Neural cell (in vitro differentiated cells): Measurements from ENCODE around the gene KIAA1549. TPM values are rescaled to one million over a fixed set of nuclear protein-coding genes. Genes with fewer than 3 reads are reported as not detected.

ENCODE experiments used
- H2AFZ ChIP-seq: fragments of 200-600, 300-800 bp; sonication (generic), shearing (Covaris generic); 2 replicates; pipeline ENCODE4 v1.6.0; 2014; ENCODE audit warnings: low read depth, mild to moderate bottlenecking, antibody characterized with exemption, low read length, moderate library complexity
- H3F3A ChIP-seq: fragments of 200-600 bp; shearing (Covaris generic); 2 replicates; pipeline ENCODE4 v1.6.1; 2016; ENCODE audit warnings: mild to moderate bottlenecking, moderate library complexity, mixed read lengths, antibody characterized with exemption, low read length; ENCODE audit not compliant: insufficient read depth, poor library complexity, severe bottlenecking
- H3K27ac ChIP-seq: fragments of 200-600, 300-800 bp; sonication (generic), shearing (Covaris generic); 2 replicates; pipeline ENCODE4 v1.5.1; 2014; ENCODE audit warnings: mild to moderate bottlenecking, low read length, moderate library complexity
- H3K27me3 ChIP-seq: fragments of 300-800, 200-600 bp; sonication (generic), shearing (Covaris generic); 2 replicates; pipeline ENCODE4 v1.6.0; 2014; ENCODE audit warnings: mild to moderate bottlenecking, low read depth, low read length, moderate library complexity; ENCODE audit not compliant: insufficient read depth
- H3K36me3 ChIP-seq: fragments of 300-800, 200-600 bp; sonication (generic), shearing (Covaris generic); 2 replicates; pipeline ENCODE4 v1.5.1; 2014; ENCODE audit warnings: mild to moderate bottlenecking, antibody characterized with exemption, low read length, moderate library complexity; ENCODE audit not compliant: insufficient read depth
- H3K4me2 ChIP-seq: fragments of 300-800, 200-600 bp; sonication (generic), shearing (Covaris generic); 2 replicates; pipeline ENCODE4 v1.6.0; 2014; ENCODE audit warnings: mild to moderate bottlenecking, low read length
- H3K4me3 ChIP-seq: fragments of 300-800, 200-600 bp; sonication (generic), shearing (Covaris generic); 2 replicates; pipeline ENCODE4 v1.5.1; 2014; ENCODE audit warnings: mild to moderate bottlenecking, low read length, moderate library complexity
- H3K79me2 ChIP-seq: fragments of 200-600 bp; shearing (Covaris generic); replicated peaks from 2 replicates; pipeline ENCODE4 v1.6.0; 2014; ENCODE audit warnings: mild to moderate bottlenecking, low read length, moderate library complexity; ENCODE audit not compliant: insufficient read depth
- H3K9ac ChIP-seq: fragments of 300-800, 200-600 bp; sonication (generic), shearing (Covaris generic); 2 replicates; pipeline ENCODE4 v1.6.1; 2016; ENCODE audit warnings: mild to moderate bottlenecking, low read length, mixed read lengths
- H3K9me2 ChIP-seq: fragments of 200-600 bp; shearing (Covaris generic); 2 replicates; pipeline ENCODE4 v1.6.1; 2016; ENCODE audit warnings: mild to moderate bottlenecking, low read length, mixed read lengths; ENCODE audit not compliant: insufficient read depth
- H3K9me3 ChIP-seq: fragments of 200-600, 300-800 bp; sonication (generic), shearing (Covaris generic); 2 replicates; pipeline ENCODE4 v1.6.1; 2016; ENCODE audit warnings: mild to moderate bottlenecking, mixed run types, low read length, moderate library complexity, mixed read lengths
- H4K20me1 ChIP-seq: fragments of 200-600 bp; shearing (Covaris generic); 2 replicates; pipeline ENCODE4 v1.6.1; 2016; ENCODE audit warnings: mild to moderate bottlenecking, mixed run types; ENCODE audit not compliant: insufficient read depth
- CTCF ChIP-seq: fragments of 450-650 bp; IDR thresholded peaks from 2 replicates; pipeline ENCODE4 v1.5.1; 2014; ENCODE audit warnings: antibody characterized with exemption, mild to moderate bottlenecking, moderate library complexity; ENCODE audit not compliant: poor library complexity, severe bottlenecking
- EP300 ChIP-seq: fragments of 450-650 bp; conservative IDR thresholded peaks from 2 replicates; pipeline ENCODE4 v1.6.1; 2014; ENCODE audit warnings: antibody characterized with exemption, mild to moderate bottlenecking, moderate library complexity; ENCODE audit not compliant: poor library complexity, severe bottlenecking
- EZH2 ChIP-seq: fragments of 200-600, 300-800 bp; shearing (Covaris generic), sonication (generic); IDR thresholded peaks from 2 replicates; pipeline ENCODE4 v1.6.1; 2014; ENCODE audit warnings: antibody characterized with exemption, low read length, borderline replicate concordance, mild to moderate bottlenecking; ENCODE audit not compliant: insufficient read depth, poor library complexity, severe bottlenecking
- MXI1 ChIP-seq: fragments of 450-650 bp; conservative IDR thresholded peaks from 2 replicates; pipeline ENCODE4 v1.6.1; 2014; ENCODE audit warnings: antibody characterized with exemption, mild to moderate bottlenecking; ENCODE audit not compliant: poor library complexity, severe bottlenecking
- POLR2AphosphoS5 ChIP-seq: IDR thresholded peaks from 2 replicates; pipeline ENCODE4 v1.6.1; 2012
- RAD21 ChIP-seq: fragments of 450-650 bp; conservative IDR thresholded peaks from 2 replicates; pipeline ENCODE4 v1.6.1; 2014; ENCODE audit warnings: antibody characterized with exemption, mild to moderate bottlenecking, moderate library complexity
- REST ChIP-seq: IDR thresholded peaks from 2 replicates; pipeline ENCODE4 v1.6.1; 2012; ENCODE audit warnings: borderline replicate concordance
- SMC3 ChIP-seq: fragments of 450-650 bp; conservative IDR thresholded peaks from 2 replicates; pipeline ENCODE4 v1.6.1; 2014; ENCODE audit warnings: antibody characterized with exemption, mild to moderate bottlenecking, moderate library complexity; ENCODE audit not compliant: poor library complexity
- TAF1 ChIP-seq: IDR thresholded peaks from 2 replicates; pipeline ENCODE4 v1.6.1; 2012; ENCODE audit warnings: low read depth
- polyA plus RNA-seq: library from polyadenylated mRNA; depleted of rRNA; stranded (reverse); fragments of >200 nt; gene quantifications from 2 replicates; pipeline ENCODE4 v1.2.3, GENCODE V29; 2014

Gene KIAA1549
- polyA plus RNA-seq, 1 donor from 2014 or later, result 14.1 TPM

DNA sequence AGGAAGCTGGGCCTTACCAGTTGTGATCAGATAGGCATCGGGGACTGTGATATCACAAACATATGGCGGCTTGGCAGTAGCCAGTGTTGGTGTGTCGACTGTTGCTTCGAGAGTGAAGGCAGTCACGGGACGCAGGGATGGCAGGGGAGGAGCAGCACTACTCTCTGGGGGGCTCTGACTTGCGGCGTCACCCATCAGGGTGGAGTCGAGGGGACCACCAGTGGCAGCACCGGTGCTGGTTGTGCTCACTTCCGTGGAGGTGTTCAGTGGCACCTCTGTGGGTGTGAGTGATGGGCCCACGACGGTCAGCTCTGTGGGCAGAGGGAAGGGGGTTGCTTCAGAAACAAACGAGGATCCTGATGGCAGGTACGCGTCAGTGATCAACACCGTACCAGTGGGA, 64.5 kb downstream of the KIAA1549 start:
- Histone ChIP-seq H3K9me2 (no peaks in the 10 kb centered on the region), H3K79me2 (peaks cover 40% of the 10 kb centered on the region), H3K27ac (no peak overlapping the region), H3K4me3 (no peak overlapping the region), H3K36me3 (peaks cover 25% of the 10 kb centered on the region), H2AFZ (no peak overlapping the region), H3F3A (no peaks in the 10 kb centered on the region), H3K9me3 (no peaks in the 10 kb centered on the region), H3K27me3 (no peaks in the 10 kb centered on the region), H4K20me1 (no peaks in the 10 kb centered on the region), H3K4me2 (no peak overlapping the region), H3K9ac (no peak overlapping the region)
- TF ChIP-seq MXI1 (no peak), TAF1 (no peak), CTCF (no peak), POLR2AphosphoS5 (no peak)

DNA sequence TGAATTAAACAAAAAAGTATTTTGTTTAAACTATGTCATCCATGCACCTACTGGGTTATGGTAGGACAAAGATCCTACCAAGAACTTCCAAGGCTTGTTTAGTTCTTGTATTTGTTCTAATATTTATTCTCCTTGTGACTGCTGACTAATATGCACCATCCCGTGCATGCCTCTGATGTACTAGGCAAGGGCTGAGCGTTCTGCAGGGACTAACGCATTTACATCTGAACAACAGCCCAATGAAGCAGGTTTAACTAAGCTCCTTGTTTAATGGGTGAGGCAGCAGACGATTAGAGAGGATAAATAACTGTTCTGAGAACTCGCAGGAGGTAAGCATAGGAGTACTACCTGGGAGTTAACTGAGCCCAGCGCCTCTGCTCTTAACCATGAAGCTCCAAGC, 64.9 kb downstream of the KIAA1549 start:
- no peaks in the 10 kb centered on the region for H3K9me3 ChIP-seq
- no peak overlapping the region for H3K4me3 ChIP-seq
- H3K9me2 ChIP-seq, result no peaks in the 10 kb centered on the region
- no peak overlapping the region for H3K4me2 ChIP-seq
- H3K27me3 ChIP-seq, result no peaks in the 10 kb centered on the region
- H3K9ac ChIP-seq, result no peak overlapping the region
- peaks cover 37% of the 10 kb centered on the region for H3K79me2 ChIP-seq
- H4K20me1 ChIP-seq, result no peaks in the 10 kb centered on the region
- peaks cover 25% of the 10 kb centered on the region for H3K36me3 ChIP-seq
- TF ChIP-seq EZH2 (no peak), REST (no peak)
- H3K27ac ChIP-seq, result no peak overlapping the region
- no peak overlapping the region for H2AFZ ChIP-seq
- H3F3A ChIP-seq, result no peaks in the 10 kb centered on the region

DNA sequence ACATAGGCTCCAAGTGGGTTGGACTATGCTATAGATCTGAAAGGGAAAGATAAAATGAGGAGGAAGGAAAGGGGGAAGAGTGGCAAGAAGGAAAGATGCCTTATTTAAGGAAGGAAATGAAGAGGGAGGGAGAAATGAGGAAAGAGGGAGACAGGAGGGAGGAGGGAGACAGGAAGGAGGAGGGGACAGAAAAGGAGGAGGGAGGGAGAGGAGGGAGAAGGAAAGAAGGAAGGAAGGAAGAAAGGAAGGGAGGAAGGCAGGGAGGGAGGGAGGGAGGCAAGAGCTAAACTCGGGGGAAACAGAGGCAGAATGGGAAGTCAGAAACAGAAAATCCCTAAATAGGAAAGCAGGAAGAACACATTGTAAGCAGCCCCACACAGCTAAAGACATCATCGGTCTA, 67.4 kb downstream of the KIAA1549 start:
- Histone ChIP-seq H3F3A (no peaks in the 10 kb centered on the region), H3K27ac (no peak overlapping the region), H3K27me3 (no peaks in the 10 kb centered on the region), H3K9ac (no peak overlapping the region), H3K9me2 (no peaks in the 10 kb centered on the region), H2AFZ (no peak overlapping the region), H4K20me1 (no peaks in the 10 kb centered on the region), H3K4me2 (no peak overlapping the region), H3K79me2 (peaks cover 29% of the 10 kb centered on the region), H3K9me3 (no peaks in the 10 kb centered on the region), H3K4me3 (no peak overlapping the region), H3K36me3 (peaks cover 25% of the 10 kb centered on the region)
- TF ChIP-seq SMC3 (no peak), EP300 (no peak), RAD21 (no peak), EZH2 (no peak), CTCF (no peak), POLR2AphosphoS5 (no peak), REST (no peak), TAF1 (no peak), MXI1 (no peak)
